ENCODE measurements around the gene HDAC1.

Gene HDAC1

GRCh38 chr1:32341971-32342370 lies 50.1 kb downstream of the HDAC1 start:
- Histone ChIP-seq H3K4me3 (no peak overlapping the region), H3K27ac (no peak overlapping the region)
- DNase-seq (ENCODE audit: low spot score), result no peak
- TF ChIP-seq CTCF (IDR thresholded peaks at IDR 0.05), result no peak

GRCh38 chr1:32342704-32343103 lies 50.8 kb downstream of the HDAC1 start:
- no peak for DNase-seq (ENCODE audit: low spot score)
- no peak overlapping the region for H3K27ac ChIP-seq
- TF ChIP-seq CTCF (IDR thresholded peaks at IDR 0.05), result no peak

GRCh38 chr1:32345289-32345827 lies 53.5 kb downstream of the HDAC1 start:
- H3K27ac ChIP-seq, result no peak overlapping the region
- no peak overlapping the region for H3K4me3 ChIP-seq
- TF ChIP-seq CTCF (IDR thresholded peaks at IDR 0.05), result no peak
- DNase-seq (ENCODE audit: low spot score), result no peak

More at GRCh38 chr1:32342704-32343103, 50.8 kb downstream of the HDAC1 start:
- no peak overlapping the region for H3K4me3 ChIP-seq

DNA sequence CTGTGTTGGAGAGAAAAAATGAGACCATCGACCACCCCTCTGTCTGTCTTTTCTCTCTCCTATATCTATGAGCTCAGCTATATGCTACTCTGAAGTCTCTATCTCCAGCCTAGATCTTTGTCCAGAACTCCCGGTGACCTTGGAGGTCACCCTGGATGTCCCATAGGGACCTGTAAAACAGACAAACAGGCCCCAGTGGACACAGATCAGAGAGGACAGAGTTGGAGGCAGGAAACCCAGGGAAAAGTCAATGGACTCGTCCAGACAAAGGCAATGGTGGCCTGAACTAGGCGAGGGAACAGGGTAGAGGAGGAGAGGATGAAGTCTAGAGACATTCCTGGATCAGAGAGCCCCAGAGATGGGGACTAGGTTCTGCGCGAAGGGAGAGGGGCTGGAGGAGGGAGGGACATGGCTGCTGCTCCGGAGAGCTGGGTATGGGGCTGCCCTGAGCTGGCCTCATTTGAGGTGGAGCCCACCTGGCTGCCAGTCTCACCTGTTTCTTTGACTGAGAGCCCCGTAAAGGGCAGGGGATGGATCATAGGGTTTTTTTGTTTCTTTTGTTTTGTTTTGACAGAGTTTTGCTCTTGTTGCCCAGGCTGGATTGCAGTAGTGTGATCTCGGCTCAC lies 54.8 kb downstream of the HDAC1 start:
- Histone ChIP-seq H3K27ac (no peak overlapping the region), H3K4me3 (no peak overlapping the region)
- TF ChIP-seq CTCF (IDR thresholded peaks at IDR 0.05), result no peak
- DNase-seq (ENCODE audit: low spot score), result no peak

DNA sequence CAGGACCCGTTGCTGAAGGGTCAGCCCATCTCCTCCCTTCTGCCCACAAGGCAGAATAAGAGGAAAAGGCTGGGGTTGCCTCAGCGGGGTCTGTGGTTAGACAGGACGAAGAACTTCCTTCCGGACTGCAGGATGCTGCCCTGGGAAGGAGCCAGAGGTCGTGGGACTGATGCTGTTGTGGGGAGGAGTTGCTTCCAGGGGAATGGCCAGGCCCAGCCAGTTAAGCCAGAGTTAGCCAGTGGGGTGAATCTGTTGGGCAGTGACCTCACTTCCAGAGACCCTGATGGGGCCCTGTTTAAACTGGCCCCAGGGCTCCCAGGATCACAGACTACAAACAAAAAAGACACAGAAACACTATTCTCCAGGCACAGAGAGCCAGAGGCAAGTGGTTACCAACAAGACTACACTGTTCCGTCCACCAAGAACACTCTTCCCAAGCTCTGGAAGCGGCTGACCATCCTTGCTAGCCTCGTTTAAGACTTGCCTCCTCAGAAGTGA lies 57.4 kb downstream of the HDAC1 start:
- H3K4me3 ChIP-seq, result no peak overlapping the region
- peak overlapping the region in 1 of 2 donors; percentile 12 for H3K27ac ChIP-seq
- no peak for TF ChIP-seq CTCF (IDR thresholded peaks at IDR 0.05)
- DNase-seq (ENCODE audit: low spot score), result no peak

DNA sequence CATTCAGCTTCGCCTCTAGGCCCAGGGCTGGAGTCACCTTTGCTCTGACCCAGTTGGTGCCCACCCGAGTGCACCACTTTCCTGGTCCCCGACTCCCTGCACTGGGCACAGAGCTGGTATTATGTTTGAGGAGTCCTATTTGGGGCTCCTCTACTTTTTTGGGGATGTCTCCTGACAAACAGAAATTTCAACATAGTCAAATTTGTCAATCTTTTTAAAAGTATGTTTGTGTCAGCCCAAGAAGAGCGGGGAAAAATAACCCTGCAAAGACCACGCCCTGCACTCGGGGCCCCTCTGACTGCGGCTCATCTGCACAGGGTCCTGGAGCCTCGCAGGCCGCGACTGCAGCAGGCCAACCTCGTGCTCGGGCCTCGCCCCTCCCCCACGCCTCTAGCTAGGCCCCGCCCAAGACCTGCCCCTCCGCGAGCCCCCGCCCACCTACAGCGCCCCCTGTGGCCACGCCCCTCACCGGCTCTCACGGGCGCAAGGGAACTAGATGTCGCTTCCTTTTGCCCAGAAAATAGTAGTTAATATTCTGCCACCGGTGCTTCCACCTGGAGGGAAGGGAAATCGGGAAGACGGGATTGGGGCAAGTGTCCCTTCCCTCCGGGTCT lies 59.0 kb downstream of the HDAC1 start:
- H3K27ac ChIP-seq, result peak overlapping the region; percentile 94 to 97
- peak; percentile 85 for DNase-seq (ENCODE audit: low spot score)
- H3K4me3 ChIP-seq, result peak overlapping the region; percentile 95
- TF ChIP-seq CTCF (IDR thresholded peaks at IDR 0.05), result peak; percentile 54
